Mammary epithelial cell (primary cell): Measurements from ENCODE around the gene PIGH.

Experiments used
- CTCF ChIP-seq, 2 donors: IDR thresholded peaks in 1 of 2; conservative IDR thresholded peaks in 1 of 2; 2 replicates each; pipeline ENCODE4 v1.5.1; 2011 to 2012; ENCODE audit warnings: inconsistent platforms in 2 of 2, low read length in 2 of 2, mild to moderate bottlenecking in 2 of 2, control low read depth in 1 of 2, low read depth in 1 of 2; ENCODE audit not compliant: insufficient read depth in 1 of 2; ENCODE audit errors: extremely low read depth in 1 of 2
- EZH2 ChIP-seq: IDR thresholded peaks from 2 replicates; pipeline ENCODE4 v1.6.1; 2012; ENCODE audit warnings: low read length, inconsistent platforms, borderline replicate concordance

- TF ChIP-seq CTCF (conservative IDR thresholded peaks at IDR 0.05 in 1 of 2, IDR thresholded peaks at IDR 0.05 in 1 of 2; ENCODE audit: extremely low read depth in 1 of 2, insufficient read depth in 1 of 2, low read depth in 1 of 2, low read length in 2 of 2) (no peak), EZH2 (no peak)
Observed at GRCh38 chr14:67643713-67644112, 43.6 kb upstream of the PIGH start.
